GM12878 (cell line): ENCODE results near the gene GBP6. TPM values are rescaled to one million over a fixed set of nuclear protein-coding genes. Genes with fewer than 3 reads are reported as not detected.

Experiments used
- ATAC-seq: fragments of 200-7000 bp; cut with Tn5 transposase; 3 replicates; pipeline ENCODE4 v1.9.1; 2020; ENCODE audit warnings: mild to moderate bottlenecking, moderate library complexity
- BruUV-seq: library from RNA; stranded (reverse); fragments of 400-500 nt; replicated peaks from 2 replicates; lab custom pipeline; 2021; lab: Mats Ljungman, UMichigan
- CTCF ChIA-PET: fragments of 300-600 bp; sonication (Branson Sonifier 250); formaldehyde crosslinking; extraction: SDS; loops from one replicate; lab custom pipeline; 2021; ENCODE audit warnings: inconsistent platforms; lab: Yijun Ruan, JAX
- POLR2A ChIA-PET: fragments of 350-600 bp; formaldehyde crosslinking; extraction: SDS; loops from one replicate; lab custom pipeline; 2021; ENCODE audit warnings: inconsistent platforms; lab: Charles Lee
- RAD21 ChIA-PET: fragments of 300-600 bp; sonication (Branson Sonifier 250); formaldehyde crosslinking; loops from one replicate; lab custom pipeline; 2023; ENCODE audit warnings: antibody characterized with exemption; ENCODE audit not compliant: unreplicated experiment; lab: Charles Lee
- SMC1A ChIA-PET: fragments of 300-600 bp; sonication (Branson Sonifier 250); formaldehyde crosslinking; loops from one replicate; lab custom pipeline; 2023; ENCODE audit not compliant: unreplicated experiment, uncharacterized antibody; lab: Charles Lee
- DNase-seq: peaks from one replicate; pipeline ENCODE4 v3.0.0-alpha.2; 2011; ENCODE audit warnings: low read depth, low spot score
- FAIRE-seq: peaks from 3 replicates; lab custom pipeline; 2011; peaks lifted over from hg19 to GRCh38; lab: Jason Lieb, UNC
- H2AFZ ChIP-seq: 2 replicates; pipeline ENCODE4 v1.6.0; 2011; ENCODE audit warnings: low read depth, low read length, control low read depth; ENCODE audit not compliant: control insufficient read depth
- H3K27ac ChIP-seq: 2 replicates; pipeline ENCODE4 v1.5.1; 2011; ENCODE audit warnings: control low read depth; ENCODE audit not compliant: control insufficient read depth, insufficient read depth
- H3K27me3 ChIP-seq, 2 experiments: replicated peaks in 1 of 2; 2 replicates each; pipeline versions ENCODE4 v1.6.0 to v1.6.1; 2011; ENCODE audit warnings: low read length in 1 of 2; ENCODE audit not compliant: control insufficient read depth in 2 of 2, insufficient read depth in 2 of 2
- H3K36me3 ChIP-seq, 2 experiments: 2 replicates each; pipeline ENCODE4 v1.5.1; 2011; ENCODE audit warnings: low read length in 1 of 2; ENCODE audit not compliant: control insufficient read depth in 2 of 2, insufficient read depth in 2 of 2
- H3K4me1 ChIP-seq: 2 replicates; pipeline ENCODE4 v1.6.1; 2011; ENCODE audit warnings: mild to moderate bottlenecking, low read length, moderate library complexity, mixed read lengths; ENCODE audit not compliant: control insufficient read depth, insufficient read depth
- H3K4me2 ChIP-seq: 2 replicates; pipeline ENCODE4 v1.6.0; 2011; ENCODE audit warnings: control low read depth; ENCODE audit not compliant: control insufficient read depth, insufficient read depth
- H3K4me3 ChIP-seq: fragments of 200-600 bp; sonication (generic); 2 replicates; pipeline ENCODE4 v1.5.1; 2016
- H3K79me2 ChIP-seq: 2 replicates; pipeline ENCODE4 v1.6.0; 2011; ENCODE audit warnings: low read length; ENCODE audit not compliant: control insufficient read depth, insufficient read depth
- H3K9ac ChIP-seq: 2 replicates; pipeline ENCODE4 v1.8.0; 2011; ENCODE audit warnings: low read length, control low read depth, mixed read lengths; ENCODE audit not compliant: control insufficient read depth, insufficient read depth
- H3K9me3 ChIP-seq: replicated peaks from 3 replicates; pipeline ENCODE4 v1.5.1; 2011; ENCODE audit warnings: mild to moderate bottlenecking, low read length; ENCODE audit not compliant: control insufficient read depth, insufficient read depth
- H4K20me1 ChIP-seq: 2 replicates; pipeline ENCODE4 v1.6.0; 2011; ENCODE audit not compliant: control insufficient read depth, insufficient read depth
- ETV6 ChIP-seq, 2 experiments: fragments of 450-650 bp in 1 of 2; IDR thresholded peaks in 1 of 2; conservative IDR thresholded peaks in 1 of 2; 2 replicates each; pipeline ENCODE4 v1.6.1; 2014; ENCODE audit warnings: antibody characterized with exemption in 1 of 2, borderline replicate concordance in 1 of 2, low read depth in 1 of 2, mild to moderate bottlenecking in 1 of 2, moderate library complexity in 1 of 2
- FOXM1 ChIP-seq: IDR thresholded peaks from 2 replicates; pipeline ENCODE4 v1.6.1; 2012; ENCODE audit warnings: low read depth, mild to moderate bottlenecking, inconsistent platforms, low read length, moderate library complexity
- JUND ChIP-seq: IDR thresholded peaks from 2 replicates; pipeline ENCODE4 v1.6.1; 2012; ENCODE audit warnings: low read depth, mild to moderate bottlenecking, low read length, improper control_type of control experiment, moderate library complexity
- KDM1A ChIP-seq: fragments of 200-600 bp; sonication (generic); IDR thresholded peaks from 2 replicates; pipeline ENCODE4 v1.6.1; 2016; ENCODE audit warnings: borderline replicate concordance
- MYB ChIP-seq: fragments of 150-350 bp; IDR thresholded peaks from 2 replicates; pipeline ENCODE4 v1.6.1; 2014; ENCODE audit warnings: mild to moderate bottlenecking, low read depth, low read length, borderline replicate concordance
- POU2F2 ChIP-seq: IDR thresholded peaks from 3 replicates; pipeline ENCODE4 v1.6.1; 2011; ENCODE audit warnings: low read depth, mild to moderate bottlenecking, low read length, borderline replicate concordance
- RAD51 ChIP-seq: fragments of 450-650 bp; IDR thresholded peaks from 2 replicates; pipeline ENCODE4 v1.6.1; 2016; ENCODE audit warnings: moderate library complexity, mild to moderate bottlenecking, inconsistent platforms
- RB1 ChIP-seq: fragments of 450-650 bp; formaldehyde crosslinking; IDR thresholded peaks from 2 replicates; pipeline ENCODE4 v1.6.1; 2017; ENCODE audit warnings: mild to moderate bottlenecking, borderline replicate concordance
- RFX5 ChIP-seq: IDR thresholded peaks from 2 replicates; pipeline ENCODE4 v1.6.1; 2011; ENCODE audit warnings: low read depth, low read length, improper control_type of control experiment
- SMAD1 ChIP-seq: fragments of 450-650 bp; IDR thresholded peaks from 2 replicates; pipeline ENCODE4 v1.6.1; 2018; ENCODE audit warnings: mild to moderate bottlenecking, low read depth; ENCODE audit not compliant: partially characterized antibody
- SMC3 ChIP-seq: IDR thresholded peaks from 2 replicates; pipeline ENCODE4 v1.6.1; 2011; ENCODE audit warnings: low read length, improper control_type of control experiment, borderline replicate concordance
- SPI1 ChIP-seq: IDR thresholded peaks from 2 replicates; pipeline ENCODE4 v1.6.1; 2011; ENCODE audit warnings: low read depth, mild to moderate bottlenecking, low read length, moderate library complexity, borderline replicate concordance; ENCODE audit not compliant: insufficient read depth
- SUZ12 ChIP-seq: fragments of 200-600 bp; sonication (generic); IDR thresholded peaks from one replicate; pipeline ENCODE4 v1.6.1; 2018; ENCODE audit warnings: antibody characterized with exemption, mild to moderate bottlenecking; ENCODE audit not compliant: unreplicated experiment
- WRNIP1 ChIP-seq: IDR thresholded peaks from 2 replicates; pipeline ENCODE4 v1.6.1; 2011; ENCODE audit warnings: low read depth, low read length, improper control_type of control experiment, borderline replicate concordance
- ZNF24 ChIP-seq: fragments of 450-650 bp; IDR thresholded peaks from 2 replicates; pipeline ENCODE4 v1.6.1; 2017; ENCODE audit warnings: antibody characterized with exemption, mild to moderate bottlenecking
- ZNF622 ChIP-seq: fragments of 450-650 bp; IDR thresholded peaks from 2 replicates; pipeline ENCODE4 v1.6.1; 2017; ENCODE audit warnings: mild to moderate bottlenecking, inconsistent platforms
- WGBS: methylation state at CpG from one replicate; pipeline ENCODE4 v1.1.6; 2016; ENCODE audit warnings: low lambda C conversion rate; ENCODE audit not compliant: insufficient replicate concordance, insufficient coverage; ENCODE audit errors: missing lambda C conversion rate; 5-methylcytosine and 5-hydroxymethylcytosine counted together
- in situ Hi-C: fragments of 300-500 bp; cut with MboI; formaldehyde crosslinking; loops from 9 replicates; pipeline ENCODE4 v1.14.3; 2018; ENCODE audit warnings: mixed read lengths
- intact Hi-C: fragments of 100-400 bp; cut with micrococcal nuclease; formaldehyde crosslinking; loops from one replicate; pipeline ENCODE4 v1.14.2; 2022; ENCODE audit not compliant: unreplicated experiment
- polyA plus RNA-seq, 11 experiments: library from polyadenylated mRNA; depleted of rRNA in 4 of 11; unstranded in 6 of 11; stranded (reverse) in 5 of 11; fragments of >200 nt; fragmentation: Nextera tagmentation in 4 of 11; fragmentation: Illumina TruSeq in 1 of 11; extraction: Ambion mirVana in 4 of 11; extraction: Trizol in 1 of 11; gene quantifications; 1 replicate in 1 of 11; 2 replicates in 10 of 11; pipeline versions ENCODE4 v1.2.1 to v1.2.3, GENCODE V29; 2011 to 2016; ENCODE audit warnings: inconsistent platforms in 2 of 11, missing spikeins in 2 of 11, low read depth in 1 of 11
- total RNA-seq, 4 experiments: library from RNA; depleted of rRNA in 3 of 4; stranded (reverse); fragments of >200 nt in 3 of 4; fragmentation: Illumina TruSeq in 1 of 4; extraction: Trizol in 1 of 4; gene quantifications; 2 replicates each; pipeline versions ENCODE4 v1.2.1 to v1.2.3, GENCODE V29; 2013 to 2021
- TF ChIP-seq, protein P1 (sequence below): IDR thresholded peaks from 2 replicates; pipeline ENCODE4 v1.6.1; 2012; ENCODE audit warnings: low read depth, low read length, improper control_type of control experiment
- TF ChIP-seq, protein P2 (sequence below): fragments of 450-650 bp; IDR thresholded peaks from 2 replicates; pipeline ENCODE4 v1.6.1; 2017; ENCODE audit warnings: borderline replicate concordance
- TF ChIP-seq, protein P3 (sequence below): IDR thresholded peaks from 2 replicates; pipeline ENCODE4 v1.6.1; 2011; ENCODE audit warnings: borderline replicate concordance, low read depth, mild to moderate bottlenecking, moderate library complexity, low read length; ENCODE audit not compliant: insufficient read depth, poor library complexity, severe bottlenecking

GBP6 gene
- total and polyA plus RNA-seq, 10 of the 15 experiments (the other 5 are each of a cell fraction or from before 2014, with no cell fraction given) = 0.03 to 2.7 (median 0.05) TPM; not detected in 6

DNA sequence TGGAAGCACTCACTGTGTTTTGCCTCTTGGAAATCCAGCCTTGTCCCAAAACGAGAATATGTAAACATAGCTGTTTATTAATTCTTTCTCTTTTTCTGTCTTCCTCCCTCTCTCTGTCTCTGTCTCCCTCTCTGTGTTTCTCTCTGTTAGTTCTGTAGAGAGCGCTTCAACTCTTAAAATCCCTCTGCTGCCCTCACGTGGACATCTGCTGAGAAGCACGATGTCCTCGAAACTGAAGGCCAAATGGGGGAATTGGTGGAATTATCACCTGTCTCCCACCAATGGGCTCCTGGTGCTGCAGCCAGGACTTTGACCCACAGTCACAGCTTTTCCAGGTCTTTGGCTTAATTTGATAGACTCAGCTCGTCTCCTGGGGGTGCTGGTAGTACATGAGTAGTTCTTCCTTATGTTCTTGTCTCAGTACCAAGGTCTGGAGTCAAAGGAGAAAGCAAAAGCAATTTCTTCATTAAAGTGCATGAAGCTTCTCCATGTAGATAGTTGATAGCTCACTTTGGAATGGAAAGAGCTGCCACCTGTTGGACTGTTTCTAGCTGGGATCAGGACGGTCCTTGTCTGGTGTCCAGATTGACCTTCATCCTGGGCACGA lies 5.5 kb upstream of the GBP6 start (continued):
- TF ChIP-seq FOXM1 (no peak), RFX5 (0 out of 2 replicates have a peak, but pooled peaks have one; percentile 11), POU2F2 (0 out of 3 replicates have a peak, but pooled peaks have one; percentile 47), SMC3 (peak; percentile 94), SPI1 (no peak)

DNA sequence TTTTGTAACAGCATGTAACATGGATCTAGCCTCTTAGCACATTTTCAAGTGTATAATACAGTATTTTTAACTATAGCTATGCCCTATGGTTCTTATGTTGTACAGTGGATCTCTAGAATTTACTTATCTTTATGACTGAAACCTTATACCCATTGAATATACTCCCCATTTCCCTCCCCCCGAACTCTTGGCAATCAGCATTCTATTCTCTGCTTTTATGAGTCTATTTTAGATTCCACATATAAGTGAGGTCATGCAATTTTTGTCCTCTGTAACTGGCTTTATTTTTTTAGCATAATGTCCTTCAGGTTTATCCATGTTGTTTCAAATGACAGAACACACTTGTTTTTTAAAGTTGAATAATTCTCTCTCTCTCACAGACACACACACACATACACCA lies 3.1 kb upstream of the GBP6 start:
- Histone ChIP-seq H2AFZ (no peak overlapping the region), H3K4me2 (no peak overlapping the region), H3K9ac (no peak overlapping the region), H3K4me1 (peaks cover 12% of the 10 kb centered on the region), H3K79me2 (no peaks in the 10 kb centered on the region), H4K20me1 (no peaks in the 10 kb centered on the region), H3K36me3 (no peaks in the 10 kb centered on the region), H3K27ac (no peak overlapping the region), H3K27me3 (no peaks in the 10 kb centered on the region), H3K9me3 (no peaks in the 10 kb centered on the region), H3K4me3 (no peak overlapping the region)
- BruUV-seq = no TSS peak
- ChIA-PET RAD21 (interaction anchor here (1.4 to 3.9 kb wide), 2 partner anchors 93 to 276 kb away, joined by 5 to 21 read pairs; no protein-coding TSS in a partner anchor), POLR2A (no interaction called here), CTCF (interaction anchor here (1.5 to 9.2 kb wide), 4 partner anchors 275 to 361 kb away, joined by 4 to 98 read pairs (median 17); no protein-coding TSS in a partner anchor), SMC1A (interaction anchor here (1.2 to 3.0 kb wide), 2 partner anchors 96 to 363 kb away, joined by 3 to 7 read pairs; no protein-coding TSS in a partner anchor)
- FAIRE-seq (no peak), DNase-seq (no peak), ATAC-seq (no peak)
- 69% methylated on average over 1 of the region's 1 CpG for WGBS
- in situ Hi-C loops (loop anchor here (5.0 kb wide), 1 partner anchor 363 kb away; no protein-coding TSS in a partner anchor), intact Hi-C loops (no loop called here)
- no peak for TF ChIP-seq ZNF24
- TF ChIP-seq, protein P1, sequence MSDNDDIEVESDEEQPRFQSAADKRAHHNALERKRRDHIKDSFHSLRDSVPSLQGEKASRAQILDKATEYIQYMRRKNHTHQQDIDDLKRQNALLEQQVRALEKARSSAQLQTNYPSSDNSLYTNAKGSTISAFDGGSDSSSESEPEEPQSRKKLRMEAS = no peak
- TF ChIP-seq, protein P2, sequence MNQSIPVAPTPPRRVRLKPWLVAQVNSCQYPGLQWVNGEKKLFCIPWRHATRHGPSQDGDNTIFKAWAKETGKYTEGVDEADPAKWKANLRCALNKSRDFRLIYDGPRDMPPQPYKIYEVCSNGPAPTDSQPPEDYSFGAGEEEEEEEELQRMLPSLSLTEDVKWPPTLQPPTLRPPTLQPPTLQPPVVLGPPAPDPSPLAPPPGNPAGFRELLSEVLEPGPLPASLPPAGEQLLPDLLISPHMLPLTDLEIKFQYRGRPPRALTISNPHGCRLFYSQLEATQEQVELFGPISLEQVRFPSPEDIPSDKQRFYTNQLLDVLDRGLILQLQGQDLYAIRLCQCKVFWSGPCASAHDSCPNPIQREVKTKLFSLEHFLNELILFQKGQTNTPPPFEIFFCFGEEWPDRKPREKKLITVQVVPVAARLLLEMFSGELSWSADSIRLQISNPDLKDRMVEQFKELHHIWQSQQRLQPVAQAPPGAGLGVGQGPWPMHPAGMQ = no peak
- no peak for TF ChIP-seq JUND
- no peak for TF ChIP-seq ETV6 (conservative IDR thresholded peaks at IDR 0.05 in 1 of 2, IDR thresholded peaks at IDR 0.05 in 1 of 2; ENCODE audit: borderline replicate concordance in 1 of 2, low read depth in 1 of 2)
- no peak for TF ChIP-seq ZNF622
- TF ChIP-seq KDM1A = no peak
- TF ChIP-seq SUZ12 = no peak
- no peak for TF ChIP-seq RB1
- no peak for TF ChIP-seq RAD51
- TF ChIP-seq SMAD1 = no peak
- TF ChIP-seq WRNIP1 = no peak
- TF ChIP-seq, protein P3, sequence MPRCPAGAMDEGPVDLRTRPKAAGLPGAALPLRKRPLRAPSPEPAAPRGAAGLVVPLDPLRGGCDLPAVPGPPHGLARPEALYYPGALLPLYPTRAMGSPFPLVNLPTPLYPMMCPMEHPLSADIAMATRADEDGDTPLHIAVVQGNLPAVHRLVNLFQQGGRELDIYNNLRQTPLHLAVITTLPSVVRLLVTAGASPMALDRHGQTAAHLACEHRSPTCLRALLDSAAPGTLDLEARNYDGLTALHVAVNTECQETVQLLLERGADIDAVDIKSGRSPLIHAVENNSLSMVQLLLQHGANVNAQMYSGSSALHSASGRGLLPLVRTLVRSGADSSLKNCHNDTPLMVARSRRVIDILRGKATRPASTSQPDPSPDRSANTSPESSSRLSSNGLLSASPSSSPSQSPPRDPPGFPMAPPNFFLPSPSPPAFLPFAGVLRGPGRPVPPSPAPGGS = no peak
- TF ChIP-seq MYB = no peak
